Nephron (organoid): ENCODE results near the gene ARID5B.

ENCODE experiments used
- H3K27ac Mint-ChIP-seq, 3 experiments: 2 replicates each; pipeline ENCODE4 v1.8.0; 2020; ENCODE audit warnings: mixed read lengths in 3 of 3, mild to moderate bottlenecking in 2 of 3, moderate library complexity in 1 of 3
- H3K27me3 Mint-ChIP-seq: 2 replicates; pipeline ENCODE4 v1.8.0; 2021; ENCODE audit warnings: low read depth, mild to moderate bottlenecking, moderate library complexity, mixed read lengths
- H3K36me3 Mint-ChIP-seq: 2 replicates; pipeline ENCODE4 v1.8.0; 2020; ENCODE audit warnings: low read depth, mixed read lengths
- H3K4me1 Mint-ChIP-seq: 2 replicates; pipeline ENCODE4 v1.8.0; 2020; ENCODE audit warnings: mixed read lengths
- H3K4me3 Mint-ChIP-seq, 3 experiments: 2 replicates each; pipeline ENCODE4 v1.8.0; 2020; ENCODE audit warnings: mild to moderate bottlenecking in 3 of 3, mixed read lengths in 3 of 3, moderate library complexity in 2 of 3
- H3K9me3 Mint-ChIP-seq: 2 replicates; pipeline ENCODE4 v1.8.0; 2020; ENCODE audit warnings: mixed read lengths
- CTCF ChIP-seq, 3 experiments: fragments of 200-600 bp; sonication (generic); IDR thresholded peaks; one replicate each; pipeline ENCODE4 v1.5.0; 2021; ENCODE audit warnings: antibody characterized with exemption in 3 of 3; ENCODE audit not compliant: unreplicated experiment in 3 of 3

The ARID5B gene

DNA sequence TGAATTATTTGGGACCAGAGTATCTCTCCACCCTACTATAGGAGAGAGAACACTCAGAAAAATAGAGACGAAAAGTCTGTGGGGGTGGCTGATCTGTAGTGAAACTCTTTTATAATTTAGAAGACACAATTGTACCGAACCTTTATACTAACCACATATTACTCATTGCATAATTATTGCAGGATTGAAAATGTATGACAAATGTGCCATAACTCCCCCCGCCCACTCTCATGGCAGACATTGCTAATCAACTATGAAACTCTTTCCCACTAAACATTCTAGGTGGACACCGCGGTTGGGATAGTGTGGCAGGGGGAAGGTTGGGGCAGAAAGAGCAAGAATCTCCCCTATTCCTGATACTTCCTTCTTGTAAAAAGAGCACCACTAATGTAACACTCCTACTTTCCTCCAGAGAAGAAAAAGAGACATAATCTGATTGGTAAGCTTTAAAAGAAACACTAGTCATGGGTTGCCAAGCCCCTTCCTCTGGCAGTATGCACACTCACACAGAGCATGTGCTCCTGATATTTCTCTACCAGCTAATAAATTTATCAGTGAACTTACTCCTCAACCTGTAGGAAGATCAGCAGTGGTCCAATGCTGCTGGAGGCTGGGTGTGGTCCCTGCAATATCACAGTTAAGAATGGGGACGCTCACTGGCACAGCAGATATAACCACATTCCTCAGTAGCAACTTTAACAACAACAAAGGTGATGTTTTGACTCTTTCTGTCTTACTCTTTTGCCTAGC lies 18.7 kb upstream of the ARID5B start:
- no peaks in the 10 kb centered on the region for H3K9me3 Mint-ChIP-seq
- peaks cover 15% of the 10 kb centered on the region for H3K4me1 Mint-ChIP-seq
- H3K27me3 Mint-ChIP-seq = no peaks in the 10 kb centered on the region
- no peaks in the 10 kb centered on the region for H3K36me3 Mint-ChIP-seq
- H3K4me3 Mint-ChIP-seq = no peak overlapping the region
- H3K27ac Mint-ChIP-seq = no peak overlapping the region
- no peak for TF ChIP-seq CTCF (IDR thresholded peaks at IDR 0.05; ENCODE audit: unreplicated experiment in 3 of 3)

DNA sequence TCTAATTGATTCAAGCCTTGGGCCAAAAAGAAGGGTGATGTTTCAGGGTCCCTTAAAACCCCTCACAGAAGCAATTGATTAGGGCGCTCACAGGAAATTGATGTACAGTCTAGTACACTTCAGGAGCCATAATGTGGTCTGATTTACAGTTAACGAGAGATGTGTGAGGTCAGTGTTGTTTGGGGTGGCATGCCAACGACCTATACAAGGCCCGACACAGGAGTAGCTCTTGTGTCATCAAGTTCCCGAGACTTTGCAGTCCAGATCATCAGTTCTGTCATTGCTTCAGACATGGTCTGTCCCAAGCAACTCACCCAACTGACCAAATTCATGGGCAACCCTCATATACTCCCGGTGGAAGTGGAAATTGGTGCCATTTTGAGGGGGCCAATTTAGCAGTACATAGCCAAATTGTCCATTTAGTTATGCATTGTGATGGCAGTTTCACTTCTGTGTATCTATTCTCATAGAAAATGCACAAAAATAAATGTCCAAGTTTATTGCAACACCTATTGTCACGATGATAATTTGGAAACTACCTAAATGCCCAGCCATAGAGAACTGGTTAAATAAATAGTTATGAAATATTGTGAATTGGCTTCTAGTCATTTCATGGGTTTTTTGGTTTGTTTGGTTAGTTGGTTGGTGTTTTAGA lies 18.0 kb upstream of the ARID5B start:
- Mint-ChIP-seq H3K4me3 (no peak overlapping the region), H3K27ac (no peak overlapping the region)
- no peak for TF ChIP-seq CTCF (IDR thresholded peaks at IDR 0.05; ENCODE audit: unreplicated experiment in 3 of 3)

DNA sequence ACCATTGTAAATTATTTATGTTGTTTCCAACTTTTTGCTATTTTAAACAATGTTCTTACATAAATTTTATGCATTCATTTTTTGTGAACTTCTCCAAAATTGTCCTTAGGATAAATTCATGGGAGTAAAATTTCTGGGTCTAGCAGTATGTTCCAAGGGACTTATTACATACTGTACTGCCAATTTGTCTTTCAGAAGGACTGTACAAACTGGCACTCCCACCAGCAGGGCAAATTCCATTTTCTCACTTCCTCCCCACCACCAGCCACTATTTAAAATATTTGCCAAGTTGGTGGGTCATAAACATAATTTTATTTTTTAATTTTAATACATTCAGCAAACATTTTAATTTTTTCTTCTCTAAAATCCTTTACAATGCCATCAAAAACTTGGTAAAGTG lies 13.7 kb upstream of the ARID5B start:
- Mint-ChIP-seq H3K36me3 (no peaks in the 10 kb centered on the region), H3K4me3 (no peak overlapping the region), H3K27ac (no peak overlapping the region), H3K4me1 (no peaks in the 10 kb centered on the region), H3K27me3 (no peaks in the 10 kb centered on the region), H3K9me3 (no peaks in the 10 kb centered on the region)
- no peak for TF ChIP-seq CTCF (IDR thresholded peaks at IDR 0.05; ENCODE audit: unreplicated experiment in 3 of 3)

More for the DNA sequence above, 18.0 kb upstream of the ARID5B start:
- H3K9me3 Mint-ChIP-seq = no peaks in the 10 kb centered on the region
- H3K4me1 Mint-ChIP-seq = peaks cover 8% of the 10 kb centered on the region
- no peaks in the 10 kb centered on the region for H3K27me3 Mint-ChIP-seq
- no peaks in the 10 kb centered on the region for H3K36me3 Mint-ChIP-seq

GRCh38 chr10:61888744-61889143 lies 12.8 kb upstream of the ARID5B start:
- no peak overlapping the region for H3K27ac Mint-ChIP-seq
- no peaks in the 10 kb centered on the region for H3K9me3 Mint-ChIP-seq
- H3K4me1 Mint-ChIP-seq = no peaks in the 10 kb centered on the region
- TF ChIP-seq CTCF (IDR thresholded peaks at IDR 0.05; ENCODE audit: unreplicated experiment in 3 of 3) = no peak
- no peak overlapping the region for H3K4me3 Mint-ChIP-seq
- H3K36me3 Mint-ChIP-seq = no peaks in the 10 kb centered on the region
- no peaks in the 10 kb centered on the region for H3K27me3 Mint-ChIP-seq

- H3K9me3 Mint-ChIP-seq = no peaks in the 10 kb centered on the region
- H3K36me3 Mint-ChIP-seq = no peaks in the 10 kb centered on the region
- no peak overlapping the region for H3K4me3 Mint-ChIP-seq
- H3K4me1 Mint-ChIP-seq = no peaks in the 10 kb centered on the region
- H3K27me3 Mint-ChIP-seq = no peaks in the 10 kb centered on the region
- TF ChIP-seq CTCF (IDR thresholded peaks at IDR 0.05; ENCODE audit: unreplicated experiment in 3 of 3) = no peak
- H3K27ac Mint-ChIP-seq = no peak overlapping the region
Measured at GRCh38 chr10:61890430-61890829, 11.1 kb upstream of the ARID5B start.
